ENCODE measurements around the gene IFNAR1.

IFNAR1 gene

GRCh38 chr21:33402001-33402979 is 77.5 kb downstream of the IFNAR1 start:
- DNase-seq (ENCODE audit: low read depth in 2 of 2) = no peak

DNA sequence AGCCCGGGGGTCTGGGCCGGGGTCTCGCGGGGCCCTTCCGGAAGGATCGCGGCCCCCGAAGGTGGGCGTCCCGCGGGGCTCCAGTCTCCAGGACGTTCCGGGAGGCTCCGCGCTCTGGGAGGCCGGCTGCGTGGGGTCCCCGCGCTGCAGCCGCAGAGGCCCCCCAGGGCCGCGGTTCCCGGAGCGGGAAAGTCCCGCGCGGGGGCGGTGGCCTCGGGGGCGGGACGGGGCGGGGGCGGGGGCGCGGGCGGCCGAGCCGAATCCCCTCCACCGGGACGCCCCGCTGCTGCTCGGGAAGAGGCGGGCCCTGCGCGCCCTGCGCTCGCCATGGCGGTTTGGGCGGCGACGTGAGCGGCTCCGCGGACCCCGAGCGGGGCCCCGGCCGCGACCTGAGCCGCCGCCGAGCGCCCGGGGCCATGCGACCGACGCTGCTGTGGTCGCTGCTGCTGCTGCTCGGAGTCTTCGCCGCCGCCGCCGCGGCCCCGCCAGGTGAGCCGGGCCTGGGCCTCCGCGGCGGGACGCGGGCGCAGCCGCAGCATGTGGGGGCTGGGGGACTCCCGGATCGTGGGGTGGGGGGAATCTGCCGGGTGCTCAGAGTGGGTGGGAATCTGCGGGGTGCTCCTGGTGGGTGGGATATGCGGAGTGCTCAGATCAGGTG is 78.5 kb downstream of the IFNAR1 start, which contains the start of gene IFNGR2:
Gene IFNGR2, plus strand, starts transcription at position 286 of the 658 bp plus-strand sequence. Its CDS starts 131 bp downstream, at position 417.
- DNase-seq (ENCODE audit: low read depth in 2 of 2) = peak in 1 of 2 donors; percentile 46

- no peak for DNase-seq (ENCODE audit: low read depth in 2 of 2)
Observed at GRCh38 chr21:33403786-33404585, 79.2 kb downstream of the IFNAR1 start.

- no peak for DNase-seq (ENCODE audit: low read depth in 2 of 2)
Observed at GRCh38 chr21:33406493-33406892, 81.7 kb downstream of the IFNAR1 start.

All from stimulated activated CD8-positive, alpha-beta memory T cell treated with anti-CD3 and anti-CD28 coated beads, Interleukin-15, amount 100 ng/mL, for 4 hours (primary cell).